22Rv1 (cell line): ENCODE measurements around the gene TAOK1.

Experiments
- ZFX ChIP-seq: fragments of 450-650 bp; IDR thresholded peaks from 2 replicates; pipeline ENCODE4 v1.6.1; 2017; ENCODE audit warnings: antibody characterized with exemption, borderline replicate concordance
- TF ChIP-seq, protein P1 (sequence below): fragments of 450-650 bp; IDR thresholded peaks from 2 replicates; pipeline ENCODE4 v1.5.1; 2017; ENCODE audit warnings: mild to moderate bottlenecking

GRCh38 chr17:29585080-29585751, 195.1 kb downstream of the TAOK1 start:
- TF ChIP-seq, protein P1, sequence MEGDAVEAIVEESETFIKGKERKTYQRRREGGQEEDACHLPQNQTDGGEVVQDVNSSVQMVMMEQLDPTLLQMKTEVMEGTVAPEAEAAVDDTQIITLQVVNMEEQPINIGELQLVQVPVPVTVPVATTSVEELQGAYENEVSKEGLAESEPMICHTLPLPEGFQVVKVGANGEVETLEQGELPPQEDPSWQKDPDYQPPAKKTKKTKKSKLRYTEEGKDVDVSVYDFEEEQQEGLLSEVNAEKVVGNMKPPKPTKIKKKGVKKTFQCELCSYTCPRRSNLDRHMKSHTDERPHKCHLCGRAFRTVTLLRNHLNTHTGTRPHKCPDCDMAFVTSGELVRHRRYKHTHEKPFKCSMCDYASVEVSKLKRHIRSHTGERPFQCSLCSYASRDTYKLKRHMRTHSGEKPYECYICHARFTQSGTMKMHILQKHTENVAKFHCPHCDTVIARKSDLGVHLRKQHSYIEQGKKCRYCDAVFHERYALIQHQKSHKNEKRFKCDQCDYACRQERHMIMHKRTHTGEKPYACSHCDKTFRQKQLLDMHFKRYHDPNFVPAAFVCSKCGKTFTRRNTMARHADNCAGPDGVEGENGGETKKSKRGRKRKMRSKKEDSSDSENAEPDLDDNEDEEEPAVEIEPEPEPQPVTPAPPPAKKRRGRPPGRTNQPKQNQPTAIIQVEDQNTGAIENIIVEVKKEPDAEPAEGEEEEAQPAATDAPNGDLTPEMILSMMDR = no peak
- no peak for TF ChIP-seq ZFX
